ENCODE data around the gene SNORC.
A peak's percentile ranks its signal among the peaks of the same experiment; 100 is the strongest.

SNORC gene

GRCh38 chr2:232874677-232875223 is 4.7 kb downstream of the SNORC start:
- no peak overlapping the region for H3K4me3 ChIP-seq (ENCODE audit: low read length)
- peaks cover 16% of the 10 kb centered on the region for H3K27me3 ChIP-seq (ENCODE audit: control insufficient read depth, low read length)
- TF ChIP-seq EZH2phosphoT487 (IDR thresholded peaks at IDR 0.05; ENCODE audit: borderline replicate concordance, low read length) = no peak
- no peak for TF ChIP-seq CTCF (IDR thresholded peaks at IDR 0.05; ENCODE audit: low read depth, low read length, poor library complexity, severe bottlenecking)
- no peak overlapping the region for H3K27ac ChIP-seq (ENCODE audit: low read depth, low read length)
- no peaks in the 10 kb centered on the region for H4K20me1 ChIP-seq (ENCODE audit: control insufficient read depth, insufficient read depth, low read depth, low read length)
- no peak overlapping the region for H3K4me2 ChIP-seq (ENCODE audit: low read length)
- no peaks in the 10 kb centered on the region for H3K9me3 ChIP-seq (ENCODE audit: control insufficient read depth, insufficient read depth, low read length)
- H3F3A ChIP-seq (ENCODE audit: control insufficient read depth, insufficient read depth) = no peaks in the 10 kb centered on the region
- no peaks in the 10 kb centered on the region for H3K36me3 ChIP-seq (ENCODE audit: control insufficient read depth, low read length)
- H3K79me2 ChIP-seq (ENCODE audit: control insufficient read depth, low read length) = no peaks in the 10 kb centered on the region
- H3K4me1 ChIP-seq (ENCODE audit: control insufficient read depth, low read length) = peaks cover 8% of the 10 kb centered on the region
- no peaks in the 10 kb centered on the region for H3K9me2 ChIP-seq (replicated peaks; ENCODE audit: control insufficient read depth, low read length)

GRCh38 chr2:232875256-232876121 is 5.4 kb downstream of the SNORC start:
- Histone ChIP-seq H4K20me1 (ENCODE audit: control insufficient read depth, insufficient read depth, low read depth, low read length) (no peaks in the 10 kb centered on the region), H3K79me2 (ENCODE audit: control insufficient read depth, low read length) (no peaks in the 10 kb centered on the region), H3K4me3 (ENCODE audit: low read length) (peak overlapping the region; percentile 45; the same call in 1 of the 2 replicates), H3F3A (ENCODE audit: control insufficient read depth, insufficient read depth) (no peaks in the 10 kb centered on the region), H3K27ac (ENCODE audit: low read depth, low read length) (no peak overlapping the region), H3K9me3 (ENCODE audit: control insufficient read depth, insufficient read depth, low read length) (no peaks in the 10 kb centered on the region), H3K4me1 (ENCODE audit: control insufficient read depth, low read length) (peaks cover 8% of the 10 kb centered on the region), H3K27me3 (ENCODE audit: control insufficient read depth, low read length) (peaks cover 16% of the 10 kb centered on the region), H3K9me2 (replicated peaks; ENCODE audit: control insufficient read depth, low read length) (no peaks in the 10 kb centered on the region), H3K4me2 (ENCODE audit: low read length) (peak overlapping the region; percentile 46; the same call in 1 of the 2 replicates), H3K36me3 (ENCODE audit: control insufficient read depth, low read length) (no peaks in the 10 kb centered on the region)
- TF ChIP-seq EZH2phosphoT487 (IDR thresholded peaks at IDR 0.05; ENCODE audit: borderline replicate concordance, low read length) (no peak), CTCF (IDR thresholded peaks at IDR 0.05; ENCODE audit: low read depth, low read length, poor library complexity, severe bottlenecking) (no peak)

- peaks cover 8% of the 10 kb centered on the region for H3K4me1 ChIP-seq (ENCODE audit: control insufficient read depth, low read length)
- H3K9me2 ChIP-seq (replicated peaks; ENCODE audit: control insufficient read depth, low read length) = no peaks in the 10 kb centered on the region
- H3K9me3 ChIP-seq (ENCODE audit: control insufficient read depth, insufficient read depth, low read length) = no peaks in the 10 kb centered on the region
- no peaks in the 10 kb centered on the region for H4K20me1 ChIP-seq (ENCODE audit: control insufficient read depth, insufficient read depth, low read depth, low read length)
- no peak overlapping the region for H3K27ac ChIP-seq (ENCODE audit: low read depth, low read length)
- peak overlapping the region; percentile 65 for H3K4me3 ChIP-seq (ENCODE audit: low read length)
- H3K79me2 ChIP-seq (ENCODE audit: control insufficient read depth, low read length) = no peaks in the 10 kb centered on the region
- TF ChIP-seq EZH2phosphoT487 (IDR thresholded peaks at IDR 0.05; ENCODE audit: borderline replicate concordance, low read length) = no peak
- peak; percentile 22 for TF ChIP-seq CTCF (IDR thresholded peaks at IDR 0.05; ENCODE audit: low read depth, low read length, poor library complexity, severe bottlenecking)
- H3K27me3 ChIP-seq (ENCODE audit: control insufficient read depth, low read length) = peaks cover 16% of the 10 kb centered on the region
- H3F3A ChIP-seq (ENCODE audit: control insufficient read depth, insufficient read depth) = no peaks in the 10 kb centered on the region
- no peaks in the 10 kb centered on the region for H3K36me3 ChIP-seq (ENCODE audit: control insufficient read depth, low read length)
- H3K4me2 ChIP-seq (ENCODE audit: low read length) = peak overlapping the region; percentile 46
Measured at GRCh38 chr2:232876161-232876977, 6.3 kb downstream of the SNORC start.

Data from DOHH2 (cell line).